OCI-LY7 (cell line): Measurements from ENCODE around the gene MYOF. TPM values are rescaled to one million over a fixed set of nuclear protein-coding genes. Genes with fewer than 3 reads are reported as not detected.

ENCODE experiments used
- BruUV-seq: library from RNA; stranded (reverse); fragments of 400-500 nt; replicated peaks from 2 replicates; lab custom pipeline; 2021; lab: Mats Ljungman, UMichigan
- CTCF ChIA-PET: fragments of 300-600 bp; sonication (Branson Sonifier 250); formaldehyde crosslinking; loops from one replicate; lab custom pipeline; 2022; ENCODE audit warnings: antibody characterized with exemption; ENCODE audit not compliant: unreplicated experiment; lab: Charles Lee
- POLR2A ChIA-PET: fragments of 300-600 bp; sonication (Branson Sonifier 250); formaldehyde crosslinking; loops from one replicate; lab custom pipeline; 2022; ENCODE audit warnings: antibody characterized with exemption; lab: Charles Lee
- DNase-seq: peaks from one replicate; pipeline ENCODE4 v3.0.0-alpha.2; 2015; ENCODE audit warnings: low spot score
- H2AFZ ChIP-seq: fragments of 200-600 bp; sonication (generic), shearing (Covaris generic); 2 replicates; pipeline ENCODE4 v1.6.1; 2014; ENCODE audit warnings: mild to moderate bottlenecking, antibody characterized with exemption, low read length, moderate library complexity
- H3K27ac ChIP-seq: fragments of 200-600 bp; sonication (generic); 2 replicates; pipeline ENCODE4 v1.5.1; 2014; ENCODE audit warnings: mixed run types, low read depth, mild to moderate bottlenecking, moderate library complexity, low read length, inconsistent platforms; ENCODE audit not compliant: poor library complexity, severe bottlenecking
- H3K36me3 ChIP-seq: fragments of 200-600 bp; sonication (generic); 2 replicates; pipeline ENCODE4 v1.6.1; 2014; ENCODE audit warnings: mild to moderate bottlenecking, antibody characterized with exemption, low read length, moderate library complexity, mixed read lengths; ENCODE audit not compliant: insufficient read depth
- H3K4me1 ChIP-seq: fragments of 200-600 bp; sonication (generic); 2 replicates; pipeline ENCODE4 v1.5.1; 2014; ENCODE audit warnings: mild to moderate bottlenecking, low read length; ENCODE audit not compliant: insufficient read depth, poor library complexity, severe bottlenecking
- H3K4me2 ChIP-seq: fragments of 200-600 bp; sonication (generic); 2 replicates; pipeline ENCODE4 v1.6.1; 2014; ENCODE audit warnings: mild to moderate bottlenecking, low read length
- H3K4me3 ChIP-seq: fragments of 200-600 bp; sonication (generic); 2 replicates; pipeline ENCODE4 v1.5.1; 2014; ENCODE audit warnings: mild to moderate bottlenecking, low read depth, low read length; ENCODE audit not compliant: poor library complexity, severe bottlenecking
- H3K79me2 ChIP-seq: fragments of 200-600 bp; sonication (generic); 2 replicates; pipeline ENCODE4 v1.6.1; 2016; ENCODE audit warnings: low read depth, mild to moderate bottlenecking, low read length, moderate library complexity, mixed read lengths; ENCODE audit not compliant: insufficient read depth
- H3K9me2 ChIP-seq: fragments of 200-600 bp; sonication (generic); 2 replicates; pipeline ENCODE4 v1.6.1; 2016; ENCODE audit warnings: mild to moderate bottlenecking, low read length, mixed read lengths; ENCODE audit not compliant: insufficient read depth
- H3K9me3 ChIP-seq: fragments of 200-600 bp; sonication (generic); 2 replicates; pipeline ENCODE4 v1.6.1; 2014; ENCODE audit warnings: mild to moderate bottlenecking, mixed run types, low read length, mixed read lengths
- H4K20me1 ChIP-seq: fragments of 200-600 bp; sonication (generic); 2 replicates; pipeline ENCODE4 v1.6.1; 2014; ENCODE audit warnings: mild to moderate bottlenecking, antibody characterized with exemption, low read length, moderate library complexity, mixed read lengths; ENCODE audit not compliant: insufficient read depth
- EZH2phosphoT487 ChIP-seq: fragments of 200-600 bp; sonication (generic); IDR thresholded peaks from 2 replicates; pipeline ENCODE4 v1.6.1; 2018; ENCODE audit warnings: low read depth, borderline replicate concordance, mild to moderate bottlenecking, mixed run types, antibody characterized with exemption, low read length, moderate library complexity, mixed read lengths
- intact Hi-C: fragments of 100-400 bp; cut with micrococcal nuclease; formaldehyde crosslinking; loops from one replicate; pipeline ENCODE4 v1.10.0; 2022; ENCODE audit not compliant: unreplicated experiment
- total RNA-seq, 2 experiments: library from RNA; depleted of rRNA in 1 of 2; stranded (reverse); fragments of >200 nt in 1 of 2; shearing (Covaris generic) in 1 of 2; gene quantifications; 2 replicates each; pipeline ENCODE4 v1.2.3, GENCODE V29; 2014 to 2022
- TF ChIP-seq, protein P1 (sequence below): fragments of 200-600 bp; sonication (generic); conservative IDR thresholded peaks from 2 replicates; pipeline ENCODE4 v1.5.1; 2014; ENCODE audit warnings: mild to moderate bottlenecking, antibody characterized with exemption, low read length, moderate library complexity, mixed read lengths

The MYOF gene
- total RNA-seq, 2 experiments from 2014 or later = 0.42 TPM; not detected in 1

DNA sequence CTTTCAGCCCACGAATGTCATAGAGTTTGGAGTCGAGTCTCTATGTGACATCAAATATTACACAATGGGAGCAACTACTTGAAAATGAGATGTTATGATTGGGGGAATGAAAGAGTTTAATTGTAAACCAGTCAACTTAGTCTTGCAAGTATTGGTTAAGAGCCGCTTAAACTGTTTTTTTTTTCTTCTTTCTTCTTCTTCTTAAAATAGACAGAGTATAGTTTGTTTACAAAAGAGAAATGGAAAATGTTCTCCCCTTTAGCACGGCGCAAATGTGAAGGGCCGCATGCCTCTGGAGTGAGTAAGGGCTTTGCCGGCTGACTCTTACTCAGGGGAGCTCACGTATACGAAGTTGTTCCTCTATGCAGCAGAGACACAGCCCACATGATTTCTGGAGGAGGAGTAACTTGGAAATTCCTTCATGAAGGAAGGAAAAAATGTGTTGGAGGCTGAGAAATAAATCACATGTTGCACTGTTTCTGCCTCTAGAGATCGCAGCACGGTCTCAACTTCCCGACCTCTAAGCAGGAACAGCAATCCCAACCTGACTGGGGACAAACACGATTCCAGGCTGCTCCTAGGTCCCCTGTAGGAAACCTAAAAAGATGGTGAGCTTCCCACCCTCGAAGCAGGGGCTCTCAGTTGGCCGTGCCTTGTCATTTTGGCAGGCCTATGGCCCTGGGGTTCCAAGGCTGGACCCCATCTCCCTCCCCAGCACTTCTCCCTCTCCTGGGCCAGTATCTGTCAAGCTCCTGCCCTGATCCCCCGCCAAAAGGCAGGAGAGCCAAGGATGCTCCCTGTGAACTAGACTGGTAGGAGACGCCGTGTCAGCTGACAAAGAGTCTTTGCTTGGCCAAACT lies 44.8 kb downstream of the MYOF start:
- Histone ChIP-seq H2AFZ (no peak overlapping the region), H3K4me3 (no peak overlapping the region), H3K4me1 (peaks cover 5% of the 10 kb centered on the region), H3K36me3 (no peaks in the 10 kb centered on the region), H3K9me2 (no peaks in the 10 kb centered on the region), H4K20me1 (no peaks in the 10 kb centered on the region), H3K79me2 (no peaks in the 10 kb centered on the region), H3K4me2 (no peak overlapping the region), H3K27ac (no peak overlapping the region), H3K9me3 (no peaks in the 10 kb centered on the region)
- TF ChIP-seq, protein P1, sequence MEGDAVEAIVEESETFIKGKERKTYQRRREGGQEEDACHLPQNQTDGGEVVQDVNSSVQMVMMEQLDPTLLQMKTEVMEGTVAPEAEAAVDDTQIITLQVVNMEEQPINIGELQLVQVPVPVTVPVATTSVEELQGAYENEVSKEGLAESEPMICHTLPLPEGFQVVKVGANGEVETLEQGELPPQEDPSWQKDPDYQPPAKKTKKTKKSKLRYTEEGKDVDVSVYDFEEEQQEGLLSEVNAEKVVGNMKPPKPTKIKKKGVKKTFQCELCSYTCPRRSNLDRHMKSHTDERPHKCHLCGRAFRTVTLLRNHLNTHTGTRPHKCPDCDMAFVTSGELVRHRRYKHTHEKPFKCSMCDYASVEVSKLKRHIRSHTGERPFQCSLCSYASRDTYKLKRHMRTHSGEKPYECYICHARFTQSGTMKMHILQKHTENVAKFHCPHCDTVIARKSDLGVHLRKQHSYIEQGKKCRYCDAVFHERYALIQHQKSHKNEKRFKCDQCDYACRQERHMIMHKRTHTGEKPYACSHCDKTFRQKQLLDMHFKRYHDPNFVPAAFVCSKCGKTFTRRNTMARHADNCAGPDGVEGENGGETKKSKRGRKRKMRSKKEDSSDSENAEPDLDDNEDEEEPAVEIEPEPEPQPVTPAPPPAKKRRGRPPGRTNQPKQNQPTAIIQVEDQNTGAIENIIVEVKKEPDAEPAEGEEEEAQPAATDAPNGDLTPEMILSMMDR = no peak
- TF ChIP-seq EZH2phosphoT487 = no peak
- POLR2A ChIA-PET = no interaction called here
- intact Hi-C loops = no loop called here
- BruUV-seq = no TSS peak
- DNase-seq = no peak
- CTCF ChIA-PET = no interaction called here

DNA sequence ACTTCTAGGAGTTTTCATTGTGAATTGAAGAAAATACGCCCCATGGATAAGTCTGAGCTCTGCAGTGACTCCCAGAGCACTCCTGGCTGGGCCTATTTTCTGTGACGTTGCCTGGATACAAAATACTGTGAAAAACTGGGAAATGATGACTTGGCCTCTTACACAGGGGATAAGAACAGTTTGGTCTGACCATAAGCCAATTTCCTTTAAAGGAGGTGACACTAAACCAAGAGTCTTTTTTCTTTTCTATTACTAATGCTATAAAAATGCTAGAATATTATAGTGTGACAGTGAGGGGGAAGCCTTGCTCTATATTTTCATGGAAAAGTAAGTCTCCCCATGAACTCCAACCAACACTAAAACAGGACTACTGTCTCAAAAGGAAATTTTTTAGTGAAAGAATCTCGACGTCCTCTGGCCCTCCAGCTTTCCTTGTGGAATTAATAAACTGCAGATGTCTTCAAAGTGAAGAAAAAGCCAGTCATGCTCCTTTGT lies 45.5 kb downstream of the MYOF start:
- CTCF ChIA-PET = no interaction called here

More for the DNA sequence above, 45.5 kb downstream of the MYOF start:
- Histone ChIP-seq H3K9me2 (no peaks in the 10 kb centered on the region), H3K36me3 (no peaks in the 10 kb centered on the region), H3K4me2 (no peak overlapping the region), H3K4me3 (no peak overlapping the region), H3K27ac (no peak overlapping the region), H3K79me2 (no peaks in the 10 kb centered on the region), H4K20me1 (no peaks in the 10 kb centered on the region), H2AFZ (no peak overlapping the region), H3K4me1 (peaks cover 5% of the 10 kb centered on the region), H3K9me3 (no peaks in the 10 kb centered on the region)
- intact Hi-C loops = no loop called here
- TF ChIP-seq, protein P1 = no peak
- TF ChIP-seq EZH2phosphoT487 = no peak
- BruUV-seq = no TSS peak
- DNase-seq = no peak
- POLR2A ChIA-PET = no interaction called here
